WTC11 (cell line): ENCODE data around the gene MAP1B. TPM values are rescaled to one million over a fixed set of nuclear protein-coding genes. Genes with fewer than 3 reads are reported as not detected.

Source experiments
- ATAC-seq: fragments of 200-7000 bp; cut with Tn5 transposase; 2 replicates; pipeline ENCODE4 v1.10.0; 2021; ENCODE audit warnings: mild to moderate bottlenecking, moderate library complexity
- CTCF ChIA-PET: fragments of 300-600 bp; sonication (Branson Sonifier 250); formaldehyde crosslinking; loops from one replicate; lab custom pipeline; 2021; ENCODE audit warnings: antibody characterized with exemption; lab: Charles Lee
- POLR2A ChIA-PET: fragments of 350-600 bp; sonication (Branson Sonifier 250); formaldehyde crosslinking; loops from one replicate; lab custom pipeline; 2021; ENCODE audit warnings: antibody characterized with exemption; lab: Charles Lee
- DNase-seq: peaks from one replicate; pipeline ENCODE4 v3.0.0; 2021; ENCODE audit warnings: low spot score
- H3K27ac Mint-ChIP-seq: 2 replicates; pipeline ENCODE4 v1.8.0; 2021; ENCODE audit warnings: mixed read lengths
- H3K27me3 Mint-ChIP-seq: 2 replicates; pipeline ENCODE4 v1.8.0; 2021; ENCODE audit warnings: low read depth, mild to moderate bottlenecking, moderate library complexity, mixed read lengths
- H3K36me3 Mint-ChIP-seq: 2 replicates; pipeline ENCODE4 v1.8.0; 2021; ENCODE audit warnings: mixed read lengths
- H3K4me1 Mint-ChIP-seq: 2 replicates; pipeline ENCODE4 v1.8.0; 2022; ENCODE audit warnings: mixed read lengths
- H3K4me3 Mint-ChIP-seq: 2 replicates; pipeline ENCODE4 v1.8.0; 2021; ENCODE audit warnings: mild to moderate bottlenecking, moderate library complexity, mixed read lengths
- H3K9me3 Mint-ChIP-seq: 2 replicates; pipeline ENCODE4 v1.8.0; 2021; ENCODE audit warnings: mixed read lengths
- GABPB1 ChIP-seq: sonication (generic); formaldehyde crosslinking; IDR thresholded peaks from 2 replicates; pipeline ENCODE4 v1.8.1; 2023; ENCODE audit warnings: mild to moderate bottlenecking, missing genetic modification reagents
- GRHL2 ChIP-seq: fragments of 250-450 bp; sonication (Bioruptor Pico); IDR thresholded peaks from 2 replicates; pipeline ENCODE4 v1.8.0; 2022; ENCODE audit warnings: mild to moderate bottlenecking, moderate library complexity; ENCODE audit not compliant: insufficient replicate concordance, severe bottlenecking
- JUN ChIP-seq: sonication (generic); formaldehyde crosslinking; IDR thresholded peaks from 2 replicates; pipeline ENCODE4 v1.8.0; 2023; ENCODE audit warnings: mild to moderate bottlenecking, missing genetic modification reagents
- RELA ChIP-seq: sonication (generic); formaldehyde crosslinking; IDR thresholded peaks from 2 replicates; pipeline ENCODE4 v1.8.1; 2022; ENCODE audit warnings: missing genetic modification reagents, mild to moderate bottlenecking, borderline replicate concordance
- SOX15 ChIP-seq: fragments of 250-450 bp; sonication (Bioruptor Pico); IDR thresholded peaks from 2 replicates; pipeline ENCODE4 v1.9.0; 2021; ENCODE audit warnings: mild to moderate bottlenecking
- TEAD4 ChIP-seq: sonication (generic); formaldehyde crosslinking; IDR thresholded peaks from 2 replicates; pipeline ENCODE4 v1.8.0; 2022; ENCODE audit warnings: mild to moderate bottlenecking, missing genetic modification reagents
- ZNF263 ChIP-seq: sonication (generic); formaldehyde crosslinking; IDR thresholded peaks from 2 replicates; pipeline ENCODE4 v1.8.1; 2022; ENCODE audit warnings: low read depth, mild to moderate bottlenecking, moderate library complexity, missing genetic modification reagents
- ZNF396 ChIP-seq: fragments of 250-450 bp; sonication (Bioruptor Pico); IDR thresholded peaks from 2 replicates; pipeline ENCODE4 v1.8.0; 2021; ENCODE audit warnings: mild to moderate bottlenecking, moderate library complexity, borderline replicate concordance
- ZNF416 ChIP-seq: fragments of 250-450 bp; sonication (Bioruptor Pico); IDR thresholded peaks from 2 replicates; pipeline ENCODE4 v1.9.0; 2021; ENCODE audit warnings: mild to moderate bottlenecking, inconsistent platforms
- total RNA-seq: library from RNA; stranded (reverse); gene quantifications from 3 replicates; pipeline ENCODE4 v1.2.3, GENCODE V29; 2021
- TF ChIP-seq, protein P1 (sequence below): sonication (generic); formaldehyde crosslinking; IDR thresholded peaks from 2 replicates; pipeline ENCODE4 v1.8.1; 2023; ENCODE audit warnings: mild to moderate bottlenecking, moderate library complexity, missing genetic modification reagents
- TF ChIP-seq, protein P2 (sequence below): sonication (generic); formaldehyde crosslinking; IDR thresholded peaks from 2 replicates; pipeline ENCODE4 v1.8.0; 2022; ENCODE audit warnings: mild to moderate bottlenecking, missing genetic modification reagents
- TF ChIP-seq, protein P3 (sequence below): sonication (generic); formaldehyde crosslinking; IDR thresholded peaks from 2 replicates; pipeline ENCODE4 v1.8.0; 2023; ENCODE audit warnings: missing genetic modification reagents, mild to moderate bottlenecking, borderline replicate concordance
- TF ChIP-seq, protein P4 (sequence below): sonication (generic); formaldehyde crosslinking; IDR thresholded peaks from 2 replicates; pipeline ENCODE4 v1.8.1; 2023; ENCODE audit warnings: mild to moderate bottlenecking, missing genetic modification reagents
- TF ChIP-seq, protein P5 (sequence below): sonication (generic); formaldehyde crosslinking; IDR thresholded peaks from 2 replicates; pipeline ENCODE4 v1.8.1; 2022; ENCODE audit warnings: low read depth, missing genetic modification reagents, borderline replicate concordance
- TF ChIP-seq, protein P6 (sequence below): fragments of 250-450 bp; sonication (Bioruptor Pico); conservative IDR thresholded peaks from 2 replicates; pipeline ENCODE4 v1.9.0; 2021; ENCODE audit warnings: mild to moderate bottlenecking
- TF ChIP-seq, protein P7 (sequence below): sonication (generic); formaldehyde crosslinking; IDR thresholded peaks from 2 replicates; pipeline ENCODE4 v1.8.1; 2022; ENCODE audit warnings: mild to moderate bottlenecking, missing genetic modification reagents, moderate library complexity, borderline replicate concordance

MAP1B gene
- total RNA-seq, 1 experiment from 2014 or later: 95.0 TPM

DNA sequence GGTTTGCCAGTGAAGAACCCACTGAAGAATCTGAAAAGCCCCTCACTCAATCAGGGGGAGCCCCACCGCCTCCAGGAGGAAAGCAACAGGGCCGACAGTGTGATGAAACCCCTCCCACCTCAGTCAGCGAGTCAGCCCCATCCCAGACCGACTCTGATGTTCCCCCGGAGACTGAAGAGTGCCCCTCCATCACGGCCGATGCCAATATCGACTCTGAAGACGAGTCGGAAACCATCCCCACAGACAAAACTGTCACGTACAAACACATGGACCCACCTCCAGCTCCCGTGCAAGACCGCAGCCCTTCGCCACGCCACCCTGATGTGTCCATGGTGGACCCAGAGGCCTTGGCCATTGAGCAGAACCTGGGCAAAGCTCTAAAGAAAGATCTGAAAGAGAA is 92.4 kb downstream of the MAP1B start:
- Mint-ChIP-seq H3K27me3 (no peaks in the 10 kb centered on the region), H3K36me3 (peaks cover 70% of the 10 kb centered on the region), H3K27ac (no peak overlapping the region), H3K4me3 (no peak overlapping the region), H3K4me1 (peaks cover 16% of the 10 kb centered on the region), H3K9me3 (peaks cover 28% of the 10 kb centered on the region)
- TF ChIP-seq, protein P1, sequence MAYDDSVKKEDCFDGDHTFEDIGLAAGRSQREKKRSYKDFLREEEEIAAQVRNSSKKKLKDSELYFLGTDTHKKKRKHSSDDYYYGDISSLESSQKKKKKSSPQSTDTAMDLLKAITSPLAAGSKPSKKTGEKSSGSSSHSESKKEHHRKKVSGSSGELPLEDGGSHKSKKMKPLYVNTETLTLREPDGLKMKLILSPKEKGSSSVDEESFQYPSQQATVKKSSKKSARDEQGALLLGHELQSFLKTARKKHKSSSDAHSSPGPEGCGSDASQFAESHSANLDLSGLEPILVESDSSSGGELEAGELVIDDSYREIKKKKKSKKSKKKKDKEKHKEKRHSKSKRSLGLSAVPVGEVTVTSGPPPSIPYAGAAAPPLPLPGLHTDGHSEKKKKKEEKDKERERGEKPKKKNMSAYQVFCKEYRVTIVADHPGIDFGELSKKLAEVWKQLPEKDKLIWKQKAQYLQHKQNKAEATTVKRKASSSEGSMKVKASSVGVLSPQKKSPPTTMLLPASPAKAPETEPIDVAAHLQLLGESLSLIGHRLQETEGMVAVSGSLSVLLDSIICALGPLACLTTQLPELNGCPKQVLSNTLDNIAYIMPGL: no peak
- TF ChIP-seq, protein P2, sequence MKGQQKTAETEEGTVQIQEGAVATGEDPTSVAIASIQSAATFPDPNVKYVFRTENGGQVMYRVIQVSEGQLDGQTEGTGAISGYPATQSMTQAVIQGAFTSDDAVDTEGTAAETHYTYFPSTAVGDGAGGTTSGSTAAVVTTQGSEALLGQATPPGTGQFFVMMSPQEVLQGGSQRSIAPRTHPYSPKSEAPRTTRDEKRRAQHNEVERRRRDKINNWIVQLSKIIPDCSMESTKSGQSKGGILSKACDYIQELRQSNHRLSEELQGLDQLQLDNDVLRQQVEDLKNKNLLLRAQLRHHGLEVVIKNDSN: no peak
- TF ChIP-seq, protein P3, sequence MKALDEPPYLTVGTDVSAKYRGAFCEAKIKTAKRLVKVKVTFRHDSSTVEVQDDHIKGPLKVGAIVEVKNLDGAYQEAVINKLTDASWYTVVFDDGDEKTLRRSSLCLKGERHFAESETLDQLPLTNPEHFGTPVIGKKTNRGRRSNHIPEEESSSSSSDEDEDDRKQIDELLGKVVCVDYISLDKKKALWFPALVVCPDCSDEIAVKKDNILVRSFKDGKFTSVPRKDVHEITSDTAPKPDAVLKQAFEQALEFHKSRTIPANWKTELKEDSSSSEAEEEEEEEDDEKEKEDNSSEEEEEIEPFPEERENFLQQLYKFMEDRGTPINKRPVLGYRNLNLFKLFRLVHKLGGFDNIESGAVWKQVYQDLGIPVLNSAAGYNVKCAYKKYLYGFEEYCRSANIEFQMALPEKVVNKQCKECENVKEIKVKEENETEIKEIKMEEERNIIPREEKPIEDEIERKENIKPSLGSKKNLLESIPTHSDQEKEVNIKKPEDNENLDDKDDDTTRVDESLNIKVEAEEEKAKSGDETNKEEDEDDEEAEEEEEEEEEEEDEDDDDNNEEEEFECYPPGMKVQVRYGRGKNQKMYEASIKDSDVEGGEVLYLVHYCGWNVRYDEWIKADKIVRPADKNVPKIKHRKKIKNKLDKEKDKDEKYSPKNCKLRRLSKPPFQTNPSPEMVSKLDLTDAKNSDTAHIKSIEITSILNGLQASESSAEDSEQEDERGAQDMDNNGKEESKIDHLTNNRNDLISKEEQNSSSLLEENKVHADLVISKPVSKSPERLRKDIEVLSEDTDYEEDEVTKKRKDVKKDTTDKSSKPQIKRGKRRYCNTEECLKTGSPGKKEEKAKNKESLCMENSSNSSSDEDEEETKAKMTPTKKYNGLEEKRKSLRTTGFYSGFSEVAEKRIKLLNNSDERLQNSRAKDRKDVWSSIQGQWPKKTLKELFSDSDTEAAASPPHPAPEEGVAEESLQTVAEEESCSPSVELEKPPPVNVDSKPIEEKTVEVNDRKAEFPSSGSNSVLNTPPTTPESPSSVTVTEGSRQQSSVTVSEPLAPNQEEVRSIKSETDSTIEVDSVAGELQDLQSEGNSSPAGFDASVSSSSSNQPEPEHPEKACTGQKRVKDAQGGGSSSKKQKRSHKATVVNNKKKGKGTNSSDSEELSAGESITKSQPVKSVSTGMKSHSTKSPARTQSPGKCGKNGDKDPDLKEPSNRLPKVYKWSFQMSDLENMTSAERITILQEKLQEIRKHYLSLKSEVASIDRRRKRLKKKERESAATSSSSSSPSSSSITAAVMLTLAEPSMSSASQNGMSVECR (CRISPR knock-in tag): no peak
- TF ChIP-seq JUN (no peak), GRHL2 (CRISPR knock-in tag) (no peak), SOX15 (no peak), ZNF416 (no peak), GABPB1 (CRISPR knock-in tag) (no peak), ZNF263 (CRISPR knock-in tag) (no peak), ZNF396 (CRISPR knock-in tag) (no peak), RELA (CRISPR knock-in tag) (no peak), TEAD4 (no peak)
- TF ChIP-seq, protein P4, sequence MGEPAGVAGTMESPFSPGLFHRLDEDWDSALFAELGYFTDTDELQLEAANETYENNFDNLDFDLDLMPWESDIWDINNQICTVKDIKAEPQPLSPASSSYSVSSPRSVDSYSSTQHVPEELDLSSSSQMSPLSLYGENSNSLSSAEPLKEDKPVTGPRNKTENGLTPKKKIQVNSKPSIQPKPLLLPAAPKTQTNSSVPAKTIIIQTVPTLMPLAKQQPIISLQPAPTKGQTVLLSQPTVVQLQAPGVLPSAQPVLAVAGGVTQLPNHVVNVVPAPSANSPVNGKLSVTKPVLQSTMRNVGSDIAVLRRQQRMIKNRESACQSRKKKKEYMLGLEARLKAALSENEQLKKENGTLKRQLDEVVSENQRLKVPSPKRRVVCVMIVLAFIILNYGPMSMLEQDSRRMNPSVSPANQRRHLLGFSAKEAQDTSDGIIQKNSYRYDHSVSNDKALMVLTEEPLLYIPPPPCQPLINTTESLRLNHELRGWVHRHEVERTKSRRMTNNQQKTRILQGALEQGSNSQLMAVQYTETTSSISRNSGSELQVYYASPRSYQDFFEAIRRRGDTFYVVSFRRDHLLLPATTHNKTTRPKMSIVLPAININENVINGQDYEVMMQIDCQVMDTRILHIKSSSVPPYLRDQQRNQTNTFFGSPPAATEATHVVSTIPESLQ (CRISPR knock-in tag): no peak
- TF ChIP-seq, protein P5, sequence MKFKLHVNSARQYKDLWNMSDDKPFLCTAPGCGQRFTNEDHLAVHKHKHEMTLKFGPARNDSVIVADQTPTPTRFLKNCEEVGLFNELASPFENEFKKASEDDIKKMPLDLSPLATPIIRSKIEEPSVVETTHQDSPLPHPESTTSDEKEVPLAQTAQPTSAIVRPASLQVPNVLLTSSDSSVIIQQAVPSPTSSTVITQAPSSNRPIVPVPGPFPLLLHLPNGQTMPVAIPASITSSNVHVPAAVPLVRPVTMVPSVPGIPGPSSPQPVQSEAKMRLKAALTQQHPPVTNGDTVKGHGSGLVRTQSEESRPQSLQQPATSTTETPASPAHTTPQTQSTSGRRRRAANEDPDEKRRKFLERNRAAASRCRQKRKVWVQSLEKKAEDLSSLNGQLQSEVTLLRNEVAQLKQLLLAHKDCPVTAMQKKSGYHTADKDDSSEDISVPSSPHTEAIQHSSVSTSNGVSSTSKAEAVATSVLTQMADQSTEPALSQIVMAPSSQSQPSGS (CRISPR knock-in tag): no peak
- TF ChIP-seq, protein P6, sequence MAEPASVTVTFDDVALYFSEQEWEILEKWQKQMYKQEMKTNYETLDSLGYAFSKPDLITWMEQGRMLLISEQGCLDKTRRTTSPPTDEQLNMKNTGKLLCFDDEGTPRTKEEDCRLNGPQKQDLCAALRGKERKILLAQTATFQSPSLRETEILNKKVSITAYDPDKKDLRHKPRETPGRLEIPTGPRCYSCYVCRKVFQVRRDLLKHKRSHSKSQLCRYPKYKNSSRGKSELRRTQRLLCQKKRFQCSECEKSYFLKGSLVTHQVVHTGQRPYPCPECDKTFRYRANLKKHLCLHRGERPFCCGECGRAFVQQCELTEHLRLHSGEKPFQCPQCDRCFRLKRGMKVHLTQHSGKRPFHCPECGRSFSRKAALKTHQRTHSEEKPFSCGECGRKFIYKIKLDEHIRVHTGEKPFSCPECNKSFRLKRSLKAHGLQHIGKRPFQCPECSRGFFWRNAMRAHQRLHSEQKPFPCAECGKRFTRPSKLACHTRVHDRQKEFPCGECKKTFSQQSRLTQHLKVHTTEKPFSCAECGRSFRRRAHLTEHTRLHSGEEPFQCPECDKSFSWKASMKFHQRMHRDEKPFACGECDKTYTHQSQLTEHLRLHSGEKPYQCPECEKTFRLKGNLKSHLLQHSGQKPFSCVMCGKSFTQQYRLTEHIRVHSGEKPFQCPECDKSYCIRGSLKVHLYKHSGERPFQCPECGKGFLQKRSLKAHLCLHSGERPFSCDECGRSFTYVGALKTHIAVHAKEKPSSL (CRISPR knock-in tag): no peak
- TF ChIP-seq, protein P7, sequence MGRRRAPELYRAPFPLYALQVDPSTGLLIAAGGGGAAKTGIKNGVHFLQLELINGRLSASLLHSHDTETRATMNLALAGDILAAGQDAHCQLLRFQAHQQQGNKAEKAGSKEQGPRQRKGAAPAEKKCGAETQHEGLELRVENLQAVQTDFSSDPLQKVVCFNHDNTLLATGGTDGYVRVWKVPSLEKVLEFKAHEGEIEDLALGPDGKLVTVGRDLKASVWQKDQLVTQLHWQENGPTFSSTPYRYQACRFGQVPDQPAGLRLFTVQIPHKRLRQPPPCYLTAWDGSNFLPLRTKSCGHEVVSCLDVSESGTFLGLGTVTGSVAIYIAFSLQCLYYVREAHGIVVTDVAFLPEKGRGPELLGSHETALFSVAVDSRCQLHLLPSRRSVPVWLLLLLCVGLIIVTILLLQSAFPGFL (CRISPR knock-in tag): no peak
- ChIA-PET CTCF (no interaction called here), POLR2A (no interaction called here)
- DNase-seq: no peak
- ATAC-seq: no peak
